C4-2B (cell line): ENCODE results near the gene MED12L.

Experiments used
- CTCF ChIP-seq: fragments of 450-650 bp; conservative IDR thresholded peaks from 2 replicates; pipeline ENCODE4 v1.5.1; 2017; ENCODE audit warnings: mild to moderate bottlenecking
- ZFX ChIP-seq: fragments of 450-650 bp; IDR thresholded peaks from 2 replicates; pipeline ENCODE4 v1.6.1; 2017

- TF ChIP-seq CTCF (no peak), ZFX (no peak)
These were observed 11.2 kb upstream of the MED12L start for GRCh38 chr3:151074256-151074655.
